K562 (cell line): Measurements from ENCODE around the gene COMMD4. TPM values are rescaled to one million over a fixed set of nuclear protein-coding genes. Genes with fewer than 3 reads are reported as not detected.

Source experiments
- ATAC-seq: fragments of 200-7000 bp; cut with Tn5 transposase; 3 replicates; pipeline ENCODE4 v1.9.1; 2020; ENCODE audit warnings: moderate library complexity
- BruUV-seq: library from RNA; stranded (reverse); fragments of 400-500 nt; replicated peaks from 2 replicates; lab custom pipeline; 2021; lab: Mats Ljungman, UMichigan
- CTCF ChIA-PET: fragments of 300-600 bp; formaldehyde crosslinking; extraction: SDS; loops from one replicate; lab custom pipeline; 2021; ENCODE audit warnings: low intra/inter-chr PET ratio; lab: Yijun Ruan, JAX
- POLR2A ChIA-PET: fragments of 300-600, 350-650 bp; sonication (Branson Sonifier 250); formaldehyde crosslinking; extraction: SDS; loops from one replicate; lab custom pipeline; 2021; ENCODE audit warnings: antibody characterized with exemption, inconsistent platforms; lab: Yijun Ruan, JAX
- DNase-seq, 4 experiments: peaks; one replicate each; pipeline versions ENCODE4 v3.0.0 to v3.0.0-alpha.2; 2011 to 2018; ENCODE audit warnings: low spot score in 3 of 4, mixed read lengths in 3 of 4; ENCODE audit errors: extremely low read depth in 1 of 4
- FAIRE-seq: peaks from 2 replicates; lab custom pipeline; 2011; peaks lifted over from hg19 to GRCh38; lab: Jason Lieb, UNC
- H2AFZ ChIP-seq: 2 replicates; pipeline ENCODE4 v1.6.0; 2011; ENCODE audit warnings: low read depth, low read length, control low read depth, inconsistent platforms
- H3K27ac ChIP-seq: fragments of 200-600 bp; 3 replicates; pipeline ENCODE4 v1.8.0; 2011; ENCODE audit warnings: low read depth, mild to moderate bottlenecking, control low read depth, inconsistent platforms, low read length, moderate library complexity, mixed read lengths; ENCODE audit errors: extremely low read depth
- H3K27me3 ChIP-seq, 2 experiments: fragments of 300-600 bp in 1 of 2; 2 replicates in 1 of 2; 3 replicates in 1 of 2; pipeline versions ENCODE4 v1.6.0 to v1.8.0; 2011; ENCODE audit warnings: inconsistent platforms in 2 of 2, low read length in 2 of 2, mild to moderate bottlenecking in 1 of 2, mixed read lengths in 1 of 2, moderate library complexity in 1 of 2; ENCODE audit not compliant: control insufficient read depth in 2 of 2, insufficient read depth in 2 of 2
- H3K36me3 ChIP-seq: fragments of 300-600 bp; 3 replicates; pipeline ENCODE4 v1.8.0; 2011; ENCODE audit warnings: mild to moderate bottlenecking, low read length, inconsistent platforms; ENCODE audit not compliant: control insufficient read depth, insufficient read depth
- H3K4me1 ChIP-seq, 2 experiments: fragments of 200-600 bp in 1 of 2; replicated peaks in 1 of 2; 2 replicates in 1 of 2; 3 replicates in 1 of 2; pipeline versions ENCODE4 v1.5.1 to v1.8.0; 2011; ENCODE audit warnings: inconsistent platforms in 2 of 2, low read length in 2 of 2, mild to moderate bottlenecking in 1 of 2, mixed read lengths in 1 of 2, moderate library complexity in 1 of 2; ENCODE audit not compliant: control insufficient read depth in 2 of 2, insufficient read depth in 2 of 2
- H3K4me2 ChIP-seq: 2 replicates; pipeline ENCODE4 v1.6.1; 2011; ENCODE audit warnings: low read length, control low read depth, inconsistent platforms, mixed read lengths; ENCODE audit not compliant: insufficient read depth
- H3K4me3 ChIP-seq: fragments of 200-600 bp; sonication (generic), shearing (Covaris generic); 2 replicates; pipeline ENCODE4 v1.5.1; 2016; ENCODE audit warnings: control low read depth, inconsistent platforms
- H3K79me2 ChIP-seq: fragments of 200-600 bp; 3 replicates; pipeline ENCODE4 v1.8.0; 2011; ENCODE audit warnings: low read length, inconsistent platforms; ENCODE audit not compliant: control insufficient read depth, insufficient read depth
- H3K9ac ChIP-seq, 2 experiments: 2 replicates each; pipeline versions ENCODE4 v1.6.0 to v1.6.1; 2011; ENCODE audit warnings: low read depth in 2 of 2, low read length in 2 of 2, control low read depth in 1 of 2, inconsistent platforms in 1 of 2, mild to moderate bottlenecking in 1 of 2, mixed read lengths in 1 of 2; ENCODE audit not compliant: insufficient read depth in 1 of 2
- H3K9me1 ChIP-seq: one replicate; pipeline ENCODE4 v1.6.0; 2011; ENCODE audit warnings: inconsistent platforms, mild to moderate bottlenecking, low read length, moderate library complexity; ENCODE audit not compliant: control insufficient read depth, insufficient read depth
- H3K9me3 ChIP-seq: replicated peaks from 2 replicates; pipeline ENCODE4 v1.5.1; 2011; ENCODE audit warnings: low read depth, low read length, inconsistent platforms; ENCODE audit not compliant: control insufficient read depth, insufficient read depth
- H4K20me1 ChIP-seq: replicated peaks from 2 replicates; pipeline ENCODE4 v1.6.1; 2011; ENCODE audit warnings: low read length, inconsistent platforms, mixed read lengths; ENCODE audit not compliant: control insufficient read depth, insufficient read depth
- DPF2 ChIP-seq: fragments of 450-650 bp; IDR thresholded peaks from 2 replicates; pipeline ENCODE4 v1.6.1; 2016
- GABPB1 ChIP-seq: sonication (generic); formaldehyde crosslinking; IDR thresholded peaks from 2 replicates; pipeline ENCODE4 v1.8.0; 2022; ENCODE audit warnings: mild to moderate bottlenecking, missing genetic modification reagents
- GATAD2A ChIP-seq: fragments of 450-650 bp; IDR thresholded peaks from 2 replicates; pipeline ENCODE4 v1.6.1; 2017
- HDAC1 ChIP-seq, 2 experiments: fragments of 450-650 bp; IDR thresholded peaks; 2 replicates each; pipeline ENCODE4 v1.6.1; 2016 to 2017; ENCODE audit warnings: inconsistent platforms in 1 of 2, mild to moderate bottlenecking in 1 of 2, moderate library complexity in 1 of 2
- MAFG ChIP-seq: fragments of 450-650 bp; conservative IDR thresholded peaks from 2 replicates; pipeline ENCODE4 v1.6.1; 2016; ENCODE audit warnings: missing genetic modification characterization, missing compliant biosample characterization
- NONO ChIP-seq, 2 experiments: fragments of 200-400 bp in 1 of 2; fragments of 450-650 bp in 1 of 2; formaldehyde crosslinking in 1 of 2; IDR thresholded peaks; 2 replicates each; pipeline ENCODE4 v1.6.1; 2017; ENCODE audit warnings: low read depth in 2 of 2, mild to moderate bottlenecking in 2 of 2, moderate library complexity in 2 of 2, low read length in 1 of 2
- PHB2 ChIP-seq: fragments of 450-650 bp; IDR thresholded peaks from 2 replicates; pipeline ENCODE4 v1.6.1; 2017; ENCODE audit warnings: low read depth
- RBM25 ChIP-seq: fragments of 200-400 bp; formaldehyde crosslinking; IDR thresholded peaks from 2 replicates; pipeline ENCODE4 v1.6.1; 2018; ENCODE audit warnings: low read length, low read depth, moderate library complexity; ENCODE audit not compliant: severe bottlenecking
- RUNX1 ChIP-seq: sonication (generic); IDR thresholded peaks from 2 replicates; pipeline ENCODE4 v1.6.1; 2016; ENCODE audit warnings: antibody characterized with exemption, low read depth
- ZNF140 ChIP-seq: fragments of 250-450 bp; sonication (Bioruptor Pico); IDR thresholded peaks from 2 replicates; pipeline ENCODE4 v1.8.0; 2021; ENCODE audit warnings: moderate library complexity, mild to moderate bottlenecking, inconsistent platforms
- ZNF146 ChIP-seq: IDR thresholded peaks from one replicate; pipeline ENCODE4 v1.6.1; 2018; ENCODE audit warnings: missing compliant biosample characterization; ENCODE audit not compliant: unreplicated experiment
- WGBS: fragments of 100-300 bp; shearing (Covaris generic); methylation state at CpG from one replicate; pipeline ENCODE4 v1.1.6; 2016; ENCODE audit warnings: low coverage, mixed read lengths; ENCODE audit not compliant: insufficient coverage; ENCODE audit errors: missing lambda C conversion rate; 5-methylcytosine and 5-hydroxymethylcytosine counted together
- in situ Hi-C: fragments of 300-500 bp; cut with MboI; formaldehyde crosslinking; loops from 4 replicates; pipeline ENCODE4 v1.15.0; 2018; ENCODE audit warnings: inconsistent platforms, mixed read lengths
- intact Hi-C: fragments of 100-400 bp; cut with micrococcal nuclease; formaldehyde crosslinking; loops from 2 replicates; pipeline ENCODE4 v1.14.2; 2022
- polyA plus RNA-seq, 8 experiments: library from polyadenylated mRNA; depleted of rRNA in 4 of 8; stranded (reverse) in 5 of 8; unstranded in 3 of 8; fragments of >200 nt; fragmentation: Nextera tagmentation in 2 of 8; fragmentation: Illumina TruSeq in 1 of 8; extraction: Ambion mirVana in 2 of 8; extraction: Trizol in 1 of 8; gene quantifications; 2 replicates each; pipeline versions ENCODE4 v1.2.1 to v1.2.3, GENCODE V29; 2011 to 2014; ENCODE audit warnings: inconsistent platforms in 1 of 8, missing spikeins in 1 of 8
- total RNA-seq, 7 experiments: library from RNA; depleted of rRNA in 6 of 7; stranded (reverse); fragments of >200 nt in 6 of 7; fragmentation: Illumina TruSeq in 2 of 7; extraction: Trizol in 2 of 7; gene quantifications; 2 replicates each; pipeline versions ENCODE4 v1.2.1 to v1.2.3, GENCODE V29; 2011 to 2021; ENCODE audit warnings: low replicate concordance in 1 of 7
- TF ChIP-seq, protein P1 (sequence below): fragments of 250-450 bp; sonication (Bioruptor Pico); IDR thresholded peaks from 2 replicates; pipeline ENCODE4 v1.8.0; 2022; ENCODE audit warnings: moderate library complexity, mild to moderate bottlenecking, inconsistent platforms
- TF ChIP-seq, protein P2 (sequence below), 2 experiments: fragments of 450-650 bp; conservative IDR thresholded peaks; 2 replicates each; pipeline ENCODE4 v1.6.1; 2017; ENCODE audit warnings: mild to moderate bottlenecking in 2 of 2, moderate library complexity in 2 of 2
- TF ChIP-seq, protein P3 (sequence below): fragments of 450-650 bp; IDR thresholded peaks from one replicate; pipeline ENCODE4 v1.6.1; 2018; ENCODE audit warnings: mild to moderate bottlenecking, moderate library complexity; ENCODE audit not compliant: partially characterized antibody
- TF ChIP-seq, protein P4 (sequence below): fragments of 250-450 bp; sonication (Bioruptor Pico); IDR thresholded peaks from 2 replicates; pipeline ENCODE4 v1.4.0; 2020; ENCODE audit warnings: mild to moderate bottlenecking

Gene COMMD4
- total and polyA plus RNA-seq, 9 of the 15 experiments (the other 6 are each of a cell fraction or from before 2014, with no cell fraction given), result 20.4 to 140 (median 63.9) TPM

DNA sequence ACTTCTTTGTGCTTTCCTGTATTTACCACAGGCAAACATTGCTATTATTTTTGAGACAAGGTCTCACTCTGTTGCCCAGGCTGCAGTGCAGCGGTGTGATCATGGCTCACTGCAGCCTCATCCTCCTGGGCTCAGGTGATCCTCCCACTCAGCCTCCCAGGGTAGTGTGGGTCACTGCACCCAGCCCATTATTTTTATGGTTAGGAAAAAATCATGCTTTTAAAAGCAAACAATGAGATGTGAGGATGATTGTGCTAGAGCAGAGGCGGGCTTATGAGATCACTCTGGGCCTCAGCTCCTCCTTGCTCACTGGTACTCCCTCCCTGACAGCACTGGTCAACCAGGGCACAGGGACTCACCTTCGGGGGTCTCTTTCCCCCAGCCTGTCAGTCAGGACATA is 30.3 kb downstream of the COMMD4 start:
- Histone ChIP-seq H2AFZ (no peak overlapping the region), H3K27ac (no peak overlapping the region), H3K27me3 (no peaks in the 10 kb centered on the region), H4K20me1 (peaks cover 10% of the 10 kb centered on the region), H3K79me2 (peaks cover 26% of the 10 kb centered on the region), H3K4me3 (no peak overlapping the region), H3K4me1 (peaks cover 12 to 25% of the 10 kb centered on the region in 2 experiments; a peak in 4 of 5 replicates), H3K9ac (no peak overlapping the region), H3K4me2 (no peak overlapping the region), H3K36me3 (peaks cover 83% of the 10 kb centered on the region), H3K9me1 (no peaks in the 10 kb centered on the region), H3K9me3 (no peaks in the 10 kb centered on the region)
- WGBS, result 92% methylated on average over 3 of the region's 3 CpGs
- intact Hi-C loops, result no loop called here
- TF ChIP-seq HDAC1 (IDR thresholded peaks at IDR 0.05) (no peak), RBM25 (no peak), GABPB1 (CRISPR knock-in tag) (no peak), GATAD2A (no peak), DPF2 (no peak), ZNF140 (no peak), PHB2 (no peak), RUNX1 (no peak), ZNF146 (CRISPR knock-in tag) (no peak), MAFG (tag) (no peak), NONO (IDR thresholded peaks at IDR 0.05; ENCODE audit: low read depth in 2 of 2, low read length in 1 of 2) (no peak)
- TF ChIP-seq, protein P1, sequence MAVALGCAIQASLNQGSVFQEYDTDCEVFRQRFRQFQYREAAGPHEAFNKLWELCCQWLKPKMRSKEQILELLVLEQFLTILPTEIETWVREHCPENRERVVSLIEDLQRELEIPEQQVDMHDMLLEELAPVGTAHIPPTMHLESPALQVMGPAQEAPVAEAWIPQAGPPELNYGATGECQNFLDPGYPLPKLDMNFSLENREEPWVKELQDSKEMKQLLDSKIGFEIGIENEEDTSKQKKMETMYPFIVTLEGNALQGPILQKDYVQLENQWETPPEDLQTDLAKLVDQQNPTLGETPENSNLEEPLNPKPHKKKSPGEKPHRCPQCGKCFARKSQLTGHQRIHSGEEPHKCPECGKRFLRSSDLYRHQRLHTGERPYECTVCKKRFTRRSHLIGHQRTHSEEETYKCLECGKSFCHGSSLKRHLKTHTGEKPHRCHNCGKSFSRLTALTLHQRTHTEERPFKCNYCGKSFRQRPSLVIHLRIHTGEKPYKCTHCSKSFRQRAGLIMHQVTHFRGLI, result no peak
- TF ChIP-seq, protein P2, sequence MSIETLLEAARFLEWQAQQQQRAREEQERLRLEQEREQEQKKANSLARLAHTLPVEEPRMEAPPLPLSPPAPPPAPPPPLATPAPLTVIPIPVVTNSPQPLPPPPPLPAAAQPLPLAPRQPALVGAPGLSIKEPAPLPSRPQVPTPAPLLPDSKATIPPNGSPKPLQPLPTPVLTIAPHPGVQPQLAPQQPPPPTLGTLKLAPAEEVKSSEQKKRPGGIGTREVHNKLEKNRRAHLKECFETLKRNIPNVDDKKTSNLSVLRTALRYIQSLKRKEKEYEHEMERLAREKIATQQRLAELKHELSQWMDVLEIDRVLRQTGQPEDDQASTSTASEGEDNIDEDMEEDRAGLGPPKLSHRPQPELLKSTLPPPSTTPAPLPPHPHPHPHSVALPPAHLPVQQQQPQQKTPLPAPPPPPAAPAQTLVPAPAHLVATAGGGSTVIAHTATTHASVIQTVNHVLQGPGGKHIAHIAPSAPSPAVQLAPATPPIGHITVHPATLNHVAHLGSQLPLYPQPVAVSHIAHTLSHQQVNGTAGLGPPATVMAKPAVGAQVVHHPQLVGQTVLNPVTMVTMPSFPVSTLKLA (conservative IDR thresholded peaks at IDR 0.05), result no peak
- TF ChIP-seq, protein P3, sequence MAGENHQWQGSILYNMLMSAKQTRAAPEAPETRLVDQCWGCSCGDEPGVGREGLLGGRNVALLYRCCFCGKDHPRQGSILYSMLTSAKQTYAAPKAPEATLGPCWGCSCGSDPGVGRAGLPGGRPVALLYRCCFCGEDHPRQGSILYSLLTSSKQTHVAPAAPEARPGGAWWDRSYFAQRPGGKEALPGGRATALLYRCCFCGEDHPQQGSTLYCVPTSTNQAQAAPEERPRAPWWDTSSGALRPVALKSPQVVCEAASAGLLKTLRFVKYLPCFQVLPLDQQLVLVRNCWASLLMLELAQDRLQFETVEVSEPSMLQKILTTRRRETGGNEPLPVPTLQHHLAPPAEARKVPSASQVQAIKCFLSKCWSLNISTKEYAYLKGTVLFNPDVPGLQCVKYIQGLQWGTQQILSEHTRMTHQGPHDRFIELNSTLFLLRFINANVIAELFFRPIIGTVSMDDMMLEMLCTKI, result no peak
- TF ChIP-seq, protein P4, sequence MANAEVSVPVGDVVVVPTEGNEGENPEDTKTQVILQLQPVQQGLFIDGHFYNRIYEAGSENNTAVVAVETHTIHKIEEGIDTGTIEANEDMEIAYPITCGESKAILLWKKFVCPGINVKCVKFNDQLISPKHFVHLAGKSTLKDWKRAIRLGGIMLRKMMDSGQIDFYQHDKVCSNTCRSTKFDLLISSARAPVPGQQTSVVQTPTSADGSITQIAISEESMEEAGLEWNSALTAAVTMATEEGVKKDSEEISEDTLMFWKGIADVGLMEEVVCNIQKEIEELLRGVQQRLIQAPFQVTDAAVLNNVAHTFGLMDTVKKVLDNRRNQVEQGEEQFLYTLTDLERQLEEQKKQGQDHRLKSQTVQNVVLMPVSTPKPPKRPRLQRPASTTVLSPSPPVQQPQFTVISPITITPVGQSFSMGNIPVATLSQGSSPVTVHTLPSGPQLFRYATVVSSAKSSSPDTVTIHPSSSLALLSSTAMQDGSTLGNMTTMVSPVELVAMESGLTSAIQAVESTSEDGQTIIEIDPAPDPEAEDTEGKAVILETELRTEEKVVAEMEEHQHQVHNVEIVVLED (CRISPR knock-in tag), result no peak
- DNase-seq, result no peak
- CTCF ChIA-PET, result interaction anchor here (1.2 kb wide), 1 partner anchor 318 kb away, joined by 4 read pairs; no protein-coding TSS in a partner anchor
- no peak for FAIRE-seq
- POLR2A ChIA-PET, result interaction anchor here (0.6 to 0.8 kb wide), 2 partner anchors 328 to 759 kb away, joined by 3 read pairs; no protein-coding TSS in a partner anchor
- no peak for ATAC-seq
- BruUV-seq, result no TSS peak
- in situ Hi-C loops, result loop anchor here (5.0 kb wide), 1 partner anchor 311 kb away; no protein-coding TSS in a partner anchor
